ENCODE results near the gene NCAM2. TPM values are rescaled to one million over a fixed set of nuclear protein-coding genes. Genes with fewer than 3 reads are reported as not detected.

NCAM2 gene
- total and polyA plus RNA-seq, 2 of the 8 experiments (the other 6 are each of a cell fraction or from before 2014, with no cell fraction given) = 0.14 to 1.1 TPM

GRCh38 chr21:21179619-21180298 lies 181.6 kb downstream of the NCAM2 start:
- H3K4me2 ChIP-seq (ENCODE audit: insufficient read depth in 1 of 2, low read depth in 2 of 2, low read length in 2 of 2) = no peak overlapping the region
- H2BK20ac ChIP-seq (ENCODE audit: low read length) = no peak overlapping the region
- H3K4me1 ChIP-seq (replicated peaks in 1 of 4; ENCODE audit: control insufficient read depth in 3 of 4, insufficient read depth in 4 of 4, low read length in 3 of 4) = no peaks in the 10 kb centered on the region
- H4K91ac ChIP-seq (replicated peaks; ENCODE audit: insufficient read length, low read length) = no peak overlapping the region
- FAIRE-seq (no peak), DNase-seq (ENCODE audit: low read depth in 1 of 2, low spot score in 2 of 2) (no peak)
- H2AK5ac ChIP-seq (ENCODE audit: low read depth, low read length) = no peak overlapping the region
- H3K23ac ChIP-seq (ENCODE audit: insufficient read length) = no peak overlapping the region
- H4K20me1 ChIP-seq (replicated peaks in 1 of 2; ENCODE audit: control insufficient read depth in 1 of 2, insufficient read depth in 2 of 2, low read length in 2 of 2) = no peaks in the 10 kb centered on the region
- H2BK15ac ChIP-seq (ENCODE audit: low read length) = no peak overlapping the region
- no peak overlapping the region for H3K4me3 ChIP-seq (ENCODE audit: extremely low read depth in 1 of 4, insufficient read depth in 2 of 4, low read depth in 3 of 4, low read length in 4 of 4)
- no peak overlapping the region for H3K14ac ChIP-seq (ENCODE audit: insufficient read length)
- H3K9ac ChIP-seq (replicated peaks in 1 of 4; ENCODE audit: extremely low read depth in 1 of 4, low read depth in 3 of 4, low read length in 3 of 4) = no peak overlapping the region
- no peak overlapping the region for H3K4ac ChIP-seq (replicated peaks; ENCODE audit: insufficient read length, low read depth, low read length)
- TF ChIP-seq TAF1 (IDR thresholded peaks at IDR 0.05; ENCODE audit: low read depth, low read length) = no peak
- TF ChIP-seq JUN (IDR thresholded peaks at IDR 0.05; ENCODE audit: low read depth, low read length) = no peak
- no peak for TF ChIP-seq NANOG (IDR thresholded peaks at IDR 0.05; ENCODE audit: insufficient read depth, low read depth, low read length, poor library complexity, severe bottlenecking)
- no peak for TF ChIP-seq CEBPB (IDR thresholded peaks at IDR 0.05; ENCODE audit: low read depth, low read length)
- TF ChIP-seq SIRT6 (IDR thresholded peaks at IDR 0.05; ENCODE audit: low read length) = no peak
- TF ChIP-seq POLR2A (IDR thresholded peaks at IDR 0.05; ENCODE audit: control extremely low read depth in 1 of 2, low read depth in 2 of 2, low read length in 2 of 2) = no peak
- TF ChIP-seq EGR1 (IDR thresholded peaks at IDR 0.05; ENCODE audit: borderline replicate concordance, low read depth, low read length) = no peak
- TF ChIP-seq BACH1 (IDR thresholded peaks at IDR 0.05; ENCODE audit: low read length) = no peak
- TF ChIP-seq KDM5A (IDR thresholded peaks at IDR 0.05; ENCODE audit: low read length) = no peak
- no peak for TF ChIP-seq PHF8 (conservative IDR thresholded peaks at IDR 0.05; ENCODE audit: low read depth, low read length)
- TF ChIP-seq BRCA1 (IDR thresholded peaks at IDR 0.05; ENCODE audit: low read depth, low read length) = no peak
- H2BK120ac ChIP-seq (replicated peaks; ENCODE audit: low read depth, low read length) = no peak overlapping the region
- no peak overlapping the region for H3K56ac ChIP-seq (replicated peaks; ENCODE audit: insufficient read length, low read depth, low read length)
- no peaks in the 10 kb centered on the region for H3K9me3 ChIP-seq (ENCODE audit: insufficient read depth in 2 of 2, low read depth in 1 of 2, low read length in 1 of 2)
- ChIA-PET CTCF (ENCODE audit: partially characterized antibody) (interaction anchor here (0.9 to 1.9 kb wide), 2 partner anchors 9 to 14 kb away, joined by 3 to 4 read pairs; no protein-coding TSS in a partner anchor), POLR2A (ENCODE audit: partially characterized antibody) (no interaction called here)
- no peak overlapping the region for H4K5ac ChIP-seq (ENCODE audit: insufficient read length, low read depth, low read length)
- H3K79me1 ChIP-seq (ENCODE audit: low read depth, low read length) = no peaks in the 10 kb centered on the region
- no peak overlapping the region for H3K27ac ChIP-seq (ENCODE audit: low read depth, low read length)
- no peaks in the 10 kb centered on the region for H3K79me2 ChIP-seq (ENCODE audit: control insufficient read depth in 1 of 2, insufficient read depth in 2 of 2, low read length in 2 of 2)
- H2AFZ ChIP-seq (ENCODE audit: low read length) = no peak overlapping the region
- no peak overlapping the region for H2BK12ac ChIP-seq (ENCODE audit: low read depth, low read length)
- no peak overlapping the region for H4K8ac ChIP-seq (ENCODE audit: extremely low read depth, insufficient read depth, low read length)
- no peak overlapping the region for H3K18ac ChIP-seq (ENCODE audit: extremely low read depth, low read length)
- H3K23me2 ChIP-seq (ENCODE audit: low read depth, low read length) = no peaks in the 10 kb centered on the region
- 92% methylated on average over 7 of the region's 7 CpGs; no CpG with 5 or more reads in 1 of the 2 experiments for WGBS, 2 experiments (ENCODE audit: extremely low coverage in 1 of 2, insufficient coverage in 1 of 2, insufficient read length in 1 of 2, insufficient replicate concordance in 2 of 2, low coverage in 1 of 2, low lambda C conversion rate in 2 of 2, missing lambda C conversion rate in 1 of 2)
- H3K36me3 ChIP-seq (ENCODE audit: control insufficient read depth in 2 of 4, insufficient read depth in 4 of 4, low read length in 3 of 4) = no peaks in the 10 kb centered on the region
- no peak overlapping the region for H2BK5ac ChIP-seq (ENCODE audit: low read depth, low read length)
- H3K27me3 ChIP-seq (replicated peaks in 1 of 4; ENCODE audit: control insufficient read depth in 3 of 4, extremely low read depth in 1 of 4, insufficient read depth in 3 of 4, low read length in 3 of 4) = no peaks in the 10 kb centered on the region
